Measurements from ENCODE around the gene TMEM53.

- TF ChIP-seq CTCF (IDR thresholded peaks at IDR 0.05), result no peak
- TF ChIP-seq POLR2A (IDR thresholded peaks at IDR 0.05), result no peak
- TF ChIP-seq POLR2AphosphoS5 (IDR thresholded peaks at IDR 0.05), result no peak
These were observed 19.6 kb downstream of the TMEM53 start for GRCh38 chr1:44654621-44655187.
